Measurements from ENCODE around the gene ECI2.

The ECI2 gene

GRCh38 chr6:4066029-4066755 is 69.2 kb downstream of the ECI2 start:
- Mint-ChIP-seq H3K27me3 (ENCODE audit: low read depth) (peaks cover 7% of the 10 kb centered on the region), H3K9me3 (no peaks in the 10 kb centered on the region), H3K4me1 (ENCODE audit: low read depth) (peaks cover 3% of the 10 kb centered on the region), H3K4me3 (no peak overlapping the region), H3K27ac (no peak overlapping the region), H3K36me3 (ENCODE audit: low read depth) (peaks cover 38% of the 10 kb centered on the region)

All from T-helper 1 cell treated with Interleukin-12 subunit alpha and Interleukin-12 subunit beta and Interleukin-4 antibody, amounts not matched to agents 30 μg/mL and 1 μg/mL, for 36 hours (primary cell).